IMR-90 (cell line): ENCODE results near the gene HYI. TPM values are rescaled to one million over a fixed set of nuclear protein-coding genes. Genes with fewer than 3 reads are reported as not detected.

ENCODE experiments used
- ATAC-seq: fragments of 200-7000 bp; cut with Tn5 transposase; 2 replicates; pipeline ENCODE4 v1.9.1; 2020; ENCODE audit warnings: low read depth, mild to moderate bottlenecking, moderate library complexity
- BruUV-seq: library from RNA; stranded (reverse); fragments of 400-500 nt; replicated peaks from 2 replicates; lab custom pipeline; 2021; lab: Mats Ljungman, UMichigan
- CTCF ChIA-PET: fragments of 300-600 bp; formaldehyde crosslinking; extraction: SDS; loops from one replicate; lab custom pipeline; 2021; ENCODE audit warnings: antibody characterized with exemption; lab: Yijun Ruan, JAX
- POLR2A ChIA-PET: fragments of 300-600 bp; sonication (Branson Sonifier 250); formaldehyde crosslinking; loops from one replicate; lab custom pipeline; 2022; ENCODE audit warnings: antibody characterized with exemption; ENCODE audit not compliant: unreplicated experiment; lab: Charles Lee
- DNase-seq: peaks from one replicate; pipeline ENCODE4 v3.0.0; 2013
- H2AFZ ChIP-seq: replicated peaks from 2 replicates; pipeline ENCODE3; 2013; ENCODE audit warnings: low read length, mild to moderate bottlenecking; ENCODE audit not compliant: poor library complexity
- H2AK5ac ChIP-seq: 2 replicates; pipeline ENCODE4 v1.6.1; 2013; ENCODE audit warnings: low read depth, low read length, inconsistent platforms
- H2AK9ac ChIP-seq: replicated peaks from 2 replicates; pipeline ENCODE3; 2013; ENCODE audit warnings: mild to moderate bottlenecking, low read depth, low read length, moderate library complexity; ENCODE audit not compliant: poor library complexity
- H2BK120ac ChIP-seq: 2 replicates; pipeline ENCODE4 v1.6.1; 2013; ENCODE audit warnings: low read depth, low read length, inconsistent platforms
- H2BK15ac ChIP-seq: 3 replicates; pipeline ENCODE4 v1.6.1; 2013; ENCODE audit warnings: low read depth, low read length, inconsistent platforms
- H2BK20ac ChIP-seq: 2 replicates; pipeline ENCODE4 v1.6.1; 2013; ENCODE audit warnings: low read depth, mild to moderate bottlenecking, inconsistent platforms, low read length, moderate library complexity
- H2BK5ac ChIP-seq: 2 replicates; pipeline ENCODE4 v1.6.1; 2013; ENCODE audit warnings: mild to moderate bottlenecking, low read depth, low read length, inconsistent platforms; ENCODE audit not compliant: poor library complexity, severe bottlenecking
- H3K14ac ChIP-seq: replicated peaks from 2 replicates; pipeline ENCODE4 v1.6.1; 2013; ENCODE audit warnings: low read depth, low read length, inconsistent platforms
- H3K18ac ChIP-seq: 2 replicates; pipeline ENCODE4 v1.6.1; 2013; ENCODE audit warnings: low read depth, low read length, control low read depth
- H3K23ac ChIP-seq: 2 replicates; pipeline ENCODE4 v1.6.1; 2013; ENCODE audit warnings: low read depth, low read length, inconsistent platforms
- H3K27ac ChIP-seq: 2 replicates; pipeline ENCODE4 v1.5.1; 2013; ENCODE audit warnings: mild to moderate bottlenecking, control low read depth, low read length; ENCODE audit not compliant: insufficient read depth
- H3K27me3 ChIP-seq: 2 replicates; pipeline ENCODE4 v1.6.1; 2013; ENCODE audit warnings: low read length; ENCODE audit not compliant: control insufficient read depth, insufficient read depth
- H3K36me3 ChIP-seq: 2 replicates; pipeline ENCODE4 v1.6.1; 2013; ENCODE audit warnings: low read length, mixed read lengths; ENCODE audit not compliant: control insufficient read depth, insufficient read depth
- H3K4ac ChIP-seq: 2 replicates; pipeline ENCODE4 v1.6.1; 2013; ENCODE audit warnings: low read depth, low read length, inconsistent platforms
- H3K4me1 ChIP-seq: 2 replicates; pipeline ENCODE4 v1.6.1; 2013; ENCODE audit warnings: low read length, mixed read lengths; ENCODE audit not compliant: control insufficient read depth, insufficient read depth
- H3K4me2 ChIP-seq: 2 replicates; pipeline ENCODE4 v1.6.1; 2013; ENCODE audit warnings: low read depth, mild to moderate bottlenecking, control low read depth, low read length, moderate library complexity
- H3K4me3 ChIP-seq: 2 replicates; pipeline ENCODE4 v1.5.1; 2013; ENCODE audit warnings: low read depth, mild to moderate bottlenecking, control low read depth, low read length, moderate library complexity; ENCODE audit not compliant: insufficient read depth
- H3K56ac ChIP-seq: 2 replicates; pipeline ENCODE4 v1.6.1; 2013; ENCODE audit warnings: low read length, inconsistent platforms; ENCODE audit not compliant: insufficient read depth; ENCODE audit errors: extremely low read depth
- H3K79me1 ChIP-seq, 2 experiments: 2 replicates each; pipeline ENCODE4 v1.6.1; 2013; ENCODE audit warnings: low read length in 2 of 2, inconsistent platforms in 1 of 2, low read depth in 1 of 2
- H3K9ac ChIP-seq: 2 replicates; pipeline ENCODE4 v1.6.1; 2013; ENCODE audit warnings: low read depth, low read length, control low read depth
- H3K9me1 ChIP-seq: 2 replicates; pipeline ENCODE4 v1.6.1; 2013; ENCODE audit warnings: low read length, inconsistent platforms; ENCODE audit not compliant: insufficient read depth
- H3K9me3 ChIP-seq: 2 replicates; pipeline ENCODE4 v1.6.1; 2013; ENCODE audit warnings: low read length; ENCODE audit not compliant: control insufficient read depth, insufficient read depth
- H4K20me1 ChIP-seq: 2 replicates; pipeline ENCODE4 v1.6.1; 2013; ENCODE audit warnings: low read length, inconsistent platforms; ENCODE audit not compliant: insufficient read depth
- H4K5ac ChIP-seq: 2 replicates; pipeline ENCODE4 v1.6.1; 2013; ENCODE audit warnings: mild to moderate bottlenecking, low read depth, low read length, control low read depth
- H4K8ac ChIP-seq, 2 experiments: 2 replicates each; pipeline ENCODE4 v1.6.1; 2013; ENCODE audit warnings: low read depth in 2 of 2, low read length in 2 of 2, control low read depth in 1 of 2, inconsistent platforms in 1 of 2
- H4K91ac ChIP-seq: 2 replicates; pipeline ENCODE4 v1.6.1; 2013; ENCODE audit warnings: low read depth, low read length, inconsistent platforms; ENCODE audit not compliant: insufficient read depth
- MAZ ChIP-seq: IDR thresholded peaks from 2 replicates; pipeline ENCODE4 v1.6.1; 2012; ENCODE audit warnings: low read depth, mild to moderate bottlenecking, low read length, improper control_type of control experiment, moderate library complexity, borderline replicate concordance
- MXI1 ChIP-seq: IDR thresholded peaks from 2 replicates; pipeline ENCODE4 v1.6.1; 2012; ENCODE audit warnings: low read depth, mild to moderate bottlenecking, low read length, moderate library complexity, borderline replicate concordance
- RFX5 ChIP-seq: IDR thresholded peaks from 2 replicates; pipeline ENCODE4 v1.8.0; 2012; ENCODE audit warnings: low read depth, mild to moderate bottlenecking, low read length, moderate library complexity
- SMC3 ChIP-seq: fragments of 150-350 bp; IDR thresholded peaks from 2 replicates; pipeline ENCODE4 v1.6.1; 2016; ENCODE audit warnings: low read depth, mild to moderate bottlenecking, antibody characterized with exemption, low read length, moderate library complexity
- WGBS, 2 experiments: methylation state at CpG; one replicate each; pipeline versions ENCODE4 v1.1.5 to v1.1.7; 2013; ENCODE audit warnings: missing lambda C conversion rate in 2 of 2; ENCODE audit not compliant: insufficient read length in 1 of 2; ENCODE audit errors: extremely low coverage in 2 of 2; 5-methylcytosine and 5-hydroxymethylcytosine counted together
- dilution Hi-C: fragments of 300-500 bp; cut with HindIII; formaldehyde crosslinking; loops from one replicate; pipeline ENCODE4 v1.14.3; 2018; ENCODE audit warnings: low sequenced_read_pairs; ENCODE audit not compliant: unreplicated experiment
- in situ Hi-C: fragments of 300-500 bp; cut with MboI; formaldehyde crosslinking; loops from 3 replicates; pipeline ENCODE4 v1.14.3; 2019; ENCODE audit warnings: low sequenced_read_pairs, inconsistent platforms, mixed read lengths
- intact Hi-C: fragments of 100-400 bp; cut with micrococcal nuclease; formaldehyde crosslinking; loops from 2 replicates; pipeline ENCODE4 v1.10.0; 2022
- polyA plus RNA-seq, 3 experiments: library from polyadenylated mRNA; depleted of rRNA; stranded (reverse); fragments of >200 nt; gene quantifications; 2 replicates each; pipeline ENCODE4 v1.2.3, GENCODE V29; 2012; ENCODE audit warnings: low replicate concordance in 1 of 3
- total RNA-seq: library from RNA; depleted of rRNA; stranded (reverse); fragments of >200 nt; gene quantifications from 2 replicates; pipeline ENCODE4 v1.2.3, GENCODE V29; 2012

The HYI gene
- total and polyA plus RNA-seq, 2 of the 4 experiments (the other 2 are of a cell fraction), result 21.5 to 53.7 TPM

GRCh38 chr1:43438576-43438952, 15.2 kb downstream of the HYI start:
- H4K8ac ChIP-seq, result no peak overlapping the region
- H2AFZ ChIP-seq, result peak overlapping the region; percentile 27
- no peak for ATAC-seq
- H3K56ac ChIP-seq, result no peak overlapping the region
- no peaks in the 10 kb centered on the region for H3K79me1 ChIP-seq
- POLR2A ChIA-PET, result no interaction called here
- peaks cover 71% of the 10 kb centered on the region for H3K36me3 ChIP-seq
- H3K4me1 ChIP-seq, result peaks cover 2% of the 10 kb centered on the region; the same call in 1 of the 2 replicates
- WGBS, 2 experiments, result 94% methylated on average over 8 of the region's 8 CpGs; no CpG with 5 or more reads in 1 of the 2 experiments
- H4K91ac ChIP-seq, result no peak overlapping the region
- no peak overlapping the region for H3K4me2 ChIP-seq
- intact Hi-C loops, result no loop called here
- H2BK120ac ChIP-seq, result no peak overlapping the region
- no peak overlapping the region for H3K4ac ChIP-seq
- H2BK15ac ChIP-seq, result no peak overlapping the region
- no peaks in the 10 kb centered on the region for H3K9me3 ChIP-seq
- H4K20me1 ChIP-seq, result no peaks in the 10 kb centered on the region; the same call in 1 of the 2 replicates
- CTCF ChIA-PET, result no interaction called here
- no peak for TF ChIP-seq RFX5
- no peak for TF ChIP-seq MXI1
- no peak for TF ChIP-seq MAZ
- TF ChIP-seq SMC3, result no peak
- no peak overlapping the region for H3K9ac ChIP-seq
- BruUV-seq, result no TSS peak
- no peaks in the 10 kb centered on the region for H3K27me3 ChIP-seq
- H2BK20ac ChIP-seq, result no peak overlapping the region
- peaks cover 9% of the 10 kb centered on the region for H3K9me1 ChIP-seq
- H2AK5ac ChIP-seq, result no peak overlapping the region
- no peak overlapping the region for H3K4me3 ChIP-seq
- H3K27ac ChIP-seq, result no peak overlapping the region
- H2BK5ac ChIP-seq, result no peak overlapping the region
- no peak for DNase-seq
- in situ Hi-C loops, result no loop called here
- dilution Hi-C loops, result no loop called here
- no peak overlapping the region for H3K14ac ChIP-seq
- no peak overlapping the region for H4K5ac ChIP-seq
- H2AK9ac ChIP-seq, result no peak overlapping the region
- no peak overlapping the region for H3K23ac ChIP-seq
- no peak overlapping the region for H3K18ac ChIP-seq
